Cardiac atrium fibroblast (primary cell): ENCODE results near the gene NPY4R. TPM values are rescaled to one million over a fixed set of nuclear protein-coding genes. Genes with fewer than 3 reads are reported as not detected.

Experiments
- total RNA-seq: library from RNA; depleted of rRNA; stranded (reverse); fragments of >200 nt; gene quantifications from 2 replicates; pipeline ENCODE4 v1.2.3, GENCODE V29; 2015

The NPY4R gene, protein sequence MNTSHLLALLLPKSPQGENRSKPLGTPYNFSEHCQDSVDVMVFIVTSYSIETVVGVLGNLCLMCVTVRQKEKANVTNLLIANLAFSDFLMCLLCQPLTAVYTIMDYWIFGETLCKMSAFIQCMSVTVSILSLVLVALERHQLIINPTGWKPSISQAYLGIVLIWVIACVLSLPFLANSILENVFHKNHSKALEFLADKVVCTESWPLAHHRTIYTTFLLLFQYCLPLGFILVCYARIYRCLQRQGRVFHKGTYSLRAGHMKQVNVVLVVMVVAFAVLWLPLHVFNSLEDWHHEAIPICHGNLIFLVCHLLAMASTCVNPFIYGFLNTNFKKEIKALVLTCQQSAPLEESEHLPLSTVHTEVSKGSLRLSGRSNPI
- total RNA-seq, result under 0.01 TPM in 1 of 2 replicates, not detected in the other

DNA sequence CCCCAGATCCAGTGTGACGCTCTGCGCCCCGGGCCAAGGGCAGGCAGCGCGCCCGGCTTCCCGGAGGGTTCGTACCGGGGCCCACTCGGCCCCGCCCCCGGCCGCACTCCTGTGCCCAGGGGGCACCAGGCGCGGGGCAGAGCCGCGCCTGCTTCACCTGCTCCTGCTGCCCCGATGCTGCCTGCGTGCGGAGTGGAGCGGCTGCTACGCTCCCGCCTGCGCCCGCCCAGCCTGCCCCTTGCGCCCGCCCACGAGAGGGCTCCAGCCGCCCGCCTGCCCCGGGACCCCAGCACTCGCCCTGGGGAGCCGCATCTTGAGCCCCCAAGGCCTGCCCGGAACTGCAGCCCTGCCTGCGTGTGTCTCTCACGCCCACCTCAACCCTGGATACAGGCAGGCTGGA lies at the start of gene NPY4R:
NPY4R (minus strand) TSS at position 194 of the 400 bp plus-strand sequence. CDS start 3,323 bp downstream, outside the sequence.

Other genes starting within 250 kb of the NPY4R start
- gene ANTXRL, start 179.0 kb downstream of the NPY4R start, total RNA-seq, result not detected in 2 replicates
- gene ANXA8L1, start 90.2 kb downstream of the NPY4R start, total RNA-seq, result 0.16 TPM in 1 of 2 replicates, not detected in the other
- not detected in 2 replicates for gene GPRIN2, start 90.7 kb upstream of the NPY4R start, total RNA-seq
- gene SYT15, start 113.2 kb upstream of the NPY4R start, total RNA-seq, result under 0.01 TPM in 1 of 2 replicates, not detected in the other